Breast epithelium (tissue), 4 donors: Measurements from ENCODE around the gene AGPAT3. TPM values are rescaled to one million over a fixed set of nuclear protein-coding genes. Genes with fewer than 3 reads are reported as not detected.

ENCODE experiments used
- DNase-seq, 2 donors: peaks; one replicate each; pipeline ENCODE4 v3.0.0-alpha.2; 2019; ENCODE audit warnings: low spot score in 2 of 2
- H3K27ac ChIP-seq, 2 donors: fragments of 200-600 bp; sonication (generic) in 1 of 2; one replicate each; pipeline ENCODE4 v1.5.1; 2016 to 2019; ENCODE audit warnings: mild to moderate bottlenecking in 1 of 2
- H3K27me3 ChIP-seq, 2 donors: fragments of 200-600 bp; sonication (generic) in 1 of 2; one replicate each; pipeline versions ENCODE4 v1.5.1 to v1.6.0; 2017 to 2019; ENCODE audit warnings: control low read depth in 1 of 2, mild to moderate bottlenecking in 1 of 2
- H3K36me3 ChIP-seq: fragments of 200-600 bp; one replicate; pipeline ENCODE4 v1.5.1; 2019
- H3K4me1 ChIP-seq, 2 donors: fragments of 200-600 bp; sonication (generic); one replicate each; pipeline ENCODE4 v1.5.1; 2016 to 2019; ENCODE audit warnings: control low read depth in 1 of 2
- H3K4me3 ChIP-seq, 3 donors: fragments of 200-600 bp; sonication (generic); 1 replicate in 2 of 3; 2 replicates in 1 of 3; pipeline ENCODE4 v1.5.1; 2016 to 2019; ENCODE audit warnings: mild to moderate bottlenecking in 3 of 3, moderate library complexity in 2 of 3
- H3K9me3 ChIP-seq, 2 donors: fragments of 200-600 bp; sonication (generic) in 1 of 2; one replicate each; pipeline ENCODE4 v1.5.1; 2016 to 2019; ENCODE audit warnings: control low read depth in 1 of 2
- CTCF ChIP-seq, 3 donors: fragments of 450-650 bp; IDR thresholded peaks; one replicate each; pipeline ENCODE4 v1.5.1; 2016 to 2017; ENCODE audit warnings: antibody characterized with exemption in 3 of 3, mild to moderate bottlenecking in 3 of 3, moderate library complexity in 3 of 3
- POLR2A ChIP-seq: fragments of 450-650 bp; IDR thresholded peaks from one replicate; pipeline ENCODE4 v1.6.1; 2016; ENCODE audit warnings: antibody characterized with exemption, mild to moderate bottlenecking, moderate library complexity
- POLR2AphosphoS5 ChIP-seq, 3 donors: sonication (generic); formaldehyde crosslinking; IDR thresholded peaks; one replicate each; pipeline ENCODE4 v1.6.1; 2017; ENCODE audit warnings: antibody characterized with exemption in 3 of 3
- intact Hi-C: fragments of 100-400 bp; cut with DNase I; formaldehyde crosslinking; loops from one replicate; pipeline ENCODE4 v1.15.1; 2023; ENCODE audit warnings: low total_unique reads
- total RNA-seq, 3 donors: library from RNA; depleted of rRNA; stranded (reverse); fragments of >200 nt; gene quantifications; one replicate each; pipeline ENCODE4 v1.1.0, GENCODE V29; 2016

The AGPAT3 gene
- total RNA-seq, 3 donors from 2014 or later = 27.2 to 35.8 (median 28.2) TPM

- no peak overlapping the region for H3K27ac ChIP-seq
- DNase-seq = no peak
- H3K9me3 ChIP-seq = no peaks in the 10 kb centered on the region
- TF ChIP-seq POLR2AphosphoS5 (IDR thresholded peaks at IDR 0.05) (no peak), POLR2A (no peak), CTCF (IDR thresholded peaks at IDR 0.05) (no peak)
- intact Hi-C loops = no loop called here
- no peak overlapping the region for H3K4me3 ChIP-seq
- no peaks in the 10 kb centered on the region for H3K27me3 ChIP-seq
- H3K36me3 ChIP-seq = no peaks in the 10 kb centered on the region
- H3K4me1 ChIP-seq = no peaks in the 10 kb centered on the region
Measured at GRCh38 chr21:43983860-43984420, 118.9 kb downstream of the AGPAT3 start.

- Histone ChIP-seq H3K36me3 (no peaks in the 10 kb centered on the region), H3K9me3 (no peaks in the 10 kb centered on the region), H3K27me3 (no peaks in the 10 kb centered on the region), H3K27ac (no peak overlapping the region), H3K4me1 (no peaks in the 10 kb centered on the region), H3K4me3 (no peak overlapping the region)
- TF ChIP-seq CTCF (IDR thresholded peaks at IDR 0.05) = no peak
- no peak for TF ChIP-seq POLR2A
- TF ChIP-seq POLR2AphosphoS5 (IDR thresholded peaks at IDR 0.05) = no peak
- DNase-seq = no peak
- intact Hi-C loops = no loop called here
Measured at GRCh38 chr21:43984905-43985689, 120.1 kb downstream of the AGPAT3 start.

GRCh38 chr21:43985690-43986251 is 120.7 kb downstream of the AGPAT3 start:
- no peaks in the 10 kb centered on the region for H3K9me3 ChIP-seq
- no peak overlapping the region for H3K27ac ChIP-seq
- H3K4me1 ChIP-seq = no peaks in the 10 kb centered on the region
- no peaks in the 10 kb centered on the region for H3K36me3 ChIP-seq
- H3K27me3 ChIP-seq = no peaks in the 10 kb centered on the region
- TF ChIP-seq CTCF (IDR thresholded peaks at IDR 0.05) (no peak), POLR2AphosphoS5 (IDR thresholded peaks at IDR 0.05) (no peak), POLR2A (no peak)
- no peak overlapping the region for H3K4me3 ChIP-seq
- DNase-seq = no peak
- intact Hi-C loops = no loop called here

GRCh38 chr21:43986544-43987451 is 121.8 kb downstream of the AGPAT3 start:
- H3K27me3 ChIP-seq = no peaks in the 10 kb centered on the region
- no peaks in the 10 kb centered on the region for H3K4me1 ChIP-seq
- no peak overlapping the region for H3K4me3 ChIP-seq
- intact Hi-C loops = no loop called here
- H3K27ac ChIP-seq = peak overlapping the region in 1 of 2 donors; percentile 15
- DNase-seq = no peak
- no peaks in the 10 kb centered on the region for H3K36me3 ChIP-seq
- no peaks in the 10 kb centered on the region for H3K9me3 ChIP-seq
- TF ChIP-seq POLR2A (no peak), CTCF (IDR thresholded peaks at IDR 0.05) (no peak), POLR2AphosphoS5 (IDR thresholded peaks at IDR 0.05) (no peak)
